Breast epithelium (tissue), 4 donors: ENCODE measurements around the gene TNS2. TPM values are rescaled to one million over a fixed set of nuclear protein-coding genes. Genes with fewer than 3 reads are reported as not detected.

Experiments used
- DNase-seq, 2 donors: peaks; one replicate each; pipeline ENCODE4 v3.0.0-alpha.2; 2019; ENCODE audit warnings: low spot score in 2 of 2
- H3K27ac ChIP-seq, 2 donors: fragments of 200-600 bp; sonication (generic) in 1 of 2; one replicate each; pipeline ENCODE4 v1.5.1; 2016 to 2019; ENCODE audit warnings: mild to moderate bottlenecking in 1 of 2
- H3K27me3 ChIP-seq, 2 donors: fragments of 200-600 bp; sonication (generic) in 1 of 2; one replicate each; pipeline versions ENCODE4 v1.5.1 to v1.6.0; 2017 to 2019; ENCODE audit warnings: control low read depth in 1 of 2, mild to moderate bottlenecking in 1 of 2
- H3K36me3 ChIP-seq: fragments of 200-600 bp; one replicate; pipeline ENCODE4 v1.5.1; 2019
- H3K4me1 ChIP-seq, 2 donors: fragments of 200-600 bp; sonication (generic); one replicate each; pipeline ENCODE4 v1.5.1; 2016 to 2019; ENCODE audit warnings: control low read depth in 1 of 2
- H3K4me3 ChIP-seq, 3 donors: fragments of 200-600 bp; sonication (generic); 1 replicate in 2 of 3; 2 replicates in 1 of 3; pipeline ENCODE4 v1.5.1; 2016 to 2019; ENCODE audit warnings: mild to moderate bottlenecking in 3 of 3, moderate library complexity in 2 of 3
- H3K9me3 ChIP-seq, 2 donors: fragments of 200-600 bp; sonication (generic) in 1 of 2; one replicate each; pipeline ENCODE4 v1.5.1; 2016 to 2019; ENCODE audit warnings: control low read depth in 1 of 2
- POLR2A ChIP-seq: fragments of 450-650 bp; IDR thresholded peaks from one replicate; pipeline ENCODE4 v1.6.1; 2016; ENCODE audit warnings: antibody characterized with exemption, mild to moderate bottlenecking, moderate library complexity
- POLR2AphosphoS5 ChIP-seq, 3 donors: sonication (generic); formaldehyde crosslinking; IDR thresholded peaks; one replicate each; pipeline ENCODE4 v1.6.1; 2017; ENCODE audit warnings: antibody characterized with exemption in 3 of 3
- intact Hi-C: fragments of 100-400 bp; cut with DNase I; formaldehyde crosslinking; loops from one replicate; pipeline ENCODE4 v1.15.1; 2023; ENCODE audit warnings: low total_unique reads
- total RNA-seq, 3 donors: library from RNA; depleted of rRNA; stranded (reverse); fragments of >200 nt; gene quantifications; one replicate each; pipeline ENCODE4 v1.1.0, GENCODE V29; 2016
- TF ChIP-seq, protein P1 (sequence below), 3 donors: fragments of 450-650 bp; IDR thresholded peaks; one replicate each; pipeline ENCODE4 v1.5.1; 2016 to 2017; ENCODE audit warnings: antibody characterized with exemption in 3 of 3, mild to moderate bottlenecking in 3 of 3, moderate library complexity in 3 of 3

The TNS2 gene
- total RNA-seq, 3 donors from 2014 or later: 65.4 to 228 (median 156) TPM

DNA sequence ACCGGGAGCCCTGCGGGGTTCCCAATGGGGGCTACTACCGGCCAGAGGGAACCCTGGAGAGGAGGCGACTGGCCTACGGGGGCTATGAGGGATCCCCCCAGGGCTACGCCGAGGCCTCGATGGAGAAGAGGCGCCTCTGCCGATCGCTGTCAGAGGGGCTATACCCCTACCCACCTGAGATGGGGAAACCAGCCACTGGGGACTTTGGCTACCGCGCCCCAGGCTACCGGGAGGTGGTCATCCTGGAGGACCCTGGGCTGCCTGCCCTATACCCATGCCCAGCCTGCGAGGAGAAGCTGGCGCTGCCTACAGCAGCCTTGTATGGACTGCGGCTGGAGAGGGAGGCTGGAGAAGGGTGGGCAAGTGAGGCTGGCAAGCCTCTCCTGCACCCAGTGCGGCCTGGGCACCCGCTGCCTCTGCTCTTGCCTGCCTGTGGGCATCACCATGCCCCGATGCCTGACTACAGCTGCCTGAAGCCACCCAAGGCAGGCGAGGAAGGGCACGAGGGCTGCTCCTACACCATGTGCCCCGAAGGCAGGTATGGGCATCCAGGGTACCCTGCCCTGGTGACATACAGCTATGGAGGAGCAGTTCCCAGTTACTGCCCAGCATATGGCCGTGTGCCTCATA, 9.7 kb downstream of the TNS2 start:
- TF ChIP-seq POLR2A: no peak
- TF ChIP-seq, protein P1, sequence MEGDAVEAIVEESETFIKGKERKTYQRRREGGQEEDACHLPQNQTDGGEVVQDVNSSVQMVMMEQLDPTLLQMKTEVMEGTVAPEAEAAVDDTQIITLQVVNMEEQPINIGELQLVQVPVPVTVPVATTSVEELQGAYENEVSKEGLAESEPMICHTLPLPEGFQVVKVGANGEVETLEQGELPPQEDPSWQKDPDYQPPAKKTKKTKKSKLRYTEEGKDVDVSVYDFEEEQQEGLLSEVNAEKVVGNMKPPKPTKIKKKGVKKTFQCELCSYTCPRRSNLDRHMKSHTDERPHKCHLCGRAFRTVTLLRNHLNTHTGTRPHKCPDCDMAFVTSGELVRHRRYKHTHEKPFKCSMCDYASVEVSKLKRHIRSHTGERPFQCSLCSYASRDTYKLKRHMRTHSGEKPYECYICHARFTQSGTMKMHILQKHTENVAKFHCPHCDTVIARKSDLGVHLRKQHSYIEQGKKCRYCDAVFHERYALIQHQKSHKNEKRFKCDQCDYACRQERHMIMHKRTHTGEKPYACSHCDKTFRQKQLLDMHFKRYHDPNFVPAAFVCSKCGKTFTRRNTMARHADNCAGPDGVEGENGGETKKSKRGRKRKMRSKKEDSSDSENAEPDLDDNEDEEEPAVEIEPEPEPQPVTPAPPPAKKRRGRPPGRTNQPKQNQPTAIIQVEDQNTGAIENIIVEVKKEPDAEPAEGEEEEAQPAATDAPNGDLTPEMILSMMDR (IDR thresholded peaks at IDR 0.05): no peak
- TF ChIP-seq POLR2AphosphoS5 (IDR thresholded peaks at IDR 0.05): no peak
- intact Hi-C loops: no loop called here
- DNase-seq: peak in 1 of 2 donors; percentile 17
- Histone ChIP-seq H3K27me3 (no peaks in the 10 kb centered on the region), H3K36me3 (no peaks in the 10 kb centered on the region), H3K9me3 (no peaks in the 10 kb centered on the region), H3K4me1 (peaks cover 15 to 16% of the 10 kb centered on the region in 2 donors), H3K27ac (peak overlapping the region; percentile 42 to 89), H3K4me3 (no peak overlapping the region)

DNA sequence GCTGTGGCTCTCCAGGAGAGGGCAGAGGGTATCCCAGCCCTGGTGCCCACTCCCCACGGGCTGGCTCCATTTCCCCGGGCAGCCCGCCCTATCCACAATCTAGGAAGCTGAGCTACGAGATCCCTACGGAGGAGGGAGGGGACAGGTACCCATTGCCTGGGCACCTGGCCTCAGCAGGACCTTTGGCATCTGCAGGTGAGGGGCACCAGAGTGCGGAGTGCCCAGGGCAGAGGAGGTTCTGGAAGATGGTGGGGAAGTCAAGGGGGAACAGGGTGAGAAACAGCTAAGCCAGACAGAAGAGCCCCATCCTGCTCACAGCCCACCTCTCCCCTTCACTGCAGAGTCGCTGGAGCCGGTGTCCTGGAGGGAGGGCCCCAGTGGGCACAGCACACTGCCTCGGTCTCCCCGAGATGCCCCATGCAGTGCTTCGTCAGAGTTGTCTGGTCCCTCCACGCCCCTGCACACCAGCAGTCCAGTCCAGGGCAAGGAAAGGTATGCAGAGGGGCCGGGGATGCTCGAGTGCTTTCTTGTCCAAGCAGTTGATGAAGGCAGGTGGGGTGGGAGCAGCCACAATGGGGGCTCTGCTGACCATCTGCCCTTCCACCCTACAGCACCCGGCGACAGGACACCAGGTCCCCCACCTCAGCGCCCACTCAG, 10.3 kb downstream of the TNS2 start:
- peaks cover 15 to 20% of the 10 kb centered on the region in 2 donors for H3K4me1 ChIP-seq
- no peaks in the 10 kb centered on the region for H3K27me3 ChIP-seq
- intact Hi-C loops: no loop called here
- TF ChIP-seq POLR2AphosphoS5 (IDR thresholded peaks at IDR 0.05): no peak
- TF ChIP-seq, protein P1 (IDR thresholded peaks at IDR 0.05): no peak
- no peak for TF ChIP-seq POLR2A
- no peak overlapping the region for H3K4me3 ChIP-seq
- H3K9me3 ChIP-seq: no peaks in the 10 kb centered on the region
- H3K27ac ChIP-seq: peak overlapping the region; percentile 75 to 89
- peak in 1 of 2 donors; percentile 18 for DNase-seq
- no peaks in the 10 kb centered on the region for H3K36me3 ChIP-seq

DNA sequence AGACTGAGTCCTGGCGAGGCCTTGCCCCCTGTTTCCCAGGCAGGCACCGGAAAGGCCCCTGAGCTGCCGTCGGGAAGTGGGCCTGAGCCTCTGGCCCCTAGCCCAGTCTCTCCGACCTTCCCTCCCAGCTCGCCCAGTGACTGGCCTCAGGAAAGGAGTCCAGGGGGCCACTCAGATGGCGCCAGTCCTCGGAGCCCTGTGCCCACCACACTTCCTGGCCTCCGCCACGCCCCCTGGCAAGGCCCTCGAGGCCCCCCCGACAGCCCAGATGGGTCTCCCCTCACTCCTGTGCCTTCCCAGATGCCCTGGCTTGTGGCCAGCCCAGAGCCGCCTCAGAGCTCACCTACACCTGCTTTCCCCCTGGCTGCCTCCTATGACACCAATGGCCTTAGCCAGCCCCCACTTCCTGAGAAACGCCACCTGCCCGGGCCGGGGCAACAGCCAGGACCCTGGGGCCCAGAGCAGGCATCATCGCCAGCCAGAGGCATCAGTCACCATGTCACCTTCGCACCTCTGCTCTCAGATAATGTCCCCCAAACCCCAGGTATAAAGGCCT, 10.9 kb downstream of the TNS2 start:
- intact Hi-C loops: no loop called here
- peak in 1 of 2 donors; percentile 34 for DNase-seq

DNA sequence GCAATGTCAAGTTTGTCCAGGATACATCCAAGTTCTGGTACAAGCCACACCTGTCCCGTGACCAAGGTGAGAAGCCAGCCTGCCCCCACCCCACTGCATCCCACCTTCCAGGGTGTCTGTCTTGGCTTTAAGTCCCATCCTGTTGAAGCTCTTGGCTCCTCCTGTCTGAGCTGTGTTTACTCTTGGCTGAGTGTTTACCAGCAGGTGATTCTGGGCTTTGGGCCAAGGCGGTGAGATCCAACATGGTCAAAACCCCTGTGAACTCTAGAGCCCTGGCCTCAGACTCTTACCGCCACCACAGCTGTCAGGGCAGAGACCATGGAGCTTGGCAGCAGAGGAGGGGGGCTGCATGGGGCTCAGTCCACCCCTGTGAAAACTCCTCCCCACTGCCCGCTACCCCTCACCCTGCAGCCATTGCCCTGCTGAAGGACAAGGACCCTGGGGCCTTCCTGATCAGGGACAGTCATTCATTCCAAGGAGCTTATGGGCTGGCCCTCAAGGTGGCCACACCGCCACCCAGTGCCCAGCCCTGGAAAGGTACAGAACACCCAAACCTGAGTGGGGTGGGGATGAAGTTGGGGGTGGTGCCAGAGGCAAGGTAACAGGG, 11.6 kb downstream of the TNS2 start:
- DNase-seq: peak; percentile 69 to 91
- intact Hi-C loops: no loop called here
- Histone ChIP-seq H3K4me1 (peaks cover 15 to 20% of the 10 kb centered on the region in 2 donors), H3K27me3 (no peaks in the 10 kb centered on the region), H3K4me3 (no peak overlapping the region), H3K9me3 (no peaks in the 10 kb centered on the region), H3K27ac (peak overlapping the region; percentile 75 to 89), H3K36me3 (no peaks in the 10 kb centered on the region)
- TF ChIP-seq, protein P1 (IDR thresholded peaks at IDR 0.05): peak in 2 of 3 donors; percentile 12 to 41
- no peak for TF ChIP-seq POLR2A
- peak in 1 of 3 donors; percentile 5 for TF ChIP-seq POLR2AphosphoS5 (IDR thresholded peaks at IDR 0.05)

More for the DNA sequence above, 10.9 kb downstream of the TNS2 start:
- Histone ChIP-seq H3K27me3 (no peaks in the 10 kb centered on the region), H3K4me3 (no peak overlapping the region), H3K4me1 (peaks cover 15 to 20% of the 10 kb centered on the region in 2 donors), H3K9me3 (no peaks in the 10 kb centered on the region), H3K27ac (peak overlapping the region; percentile 75 to 89), H3K36me3 (no peaks in the 10 kb centered on the region)
- TF ChIP-seq POLR2A (no peak), POLR2AphosphoS5 (IDR thresholded peaks at IDR 0.05) (no peak)
- TF ChIP-seq, protein P1 (IDR thresholded peaks at IDR 0.05): no peak
